ENCODE measurements around the gene YTHDF1. TPM values are rescaled to one million over a fixed set of nuclear protein-coding genes. Genes with fewer than 3 reads are reported as not detected.

Gene YTHDF1
- total RNA-seq, 1 experiment from 2014 or later: 85.4 TPM

GRCh38 chr20:63259734-63260460 is 44.0 kb upstream of the YTHDF1 start:
- Histone ChIP-seq H3K23me2 (ENCODE audit: insufficient read length, low read depth, low read length, poor library complexity, severe bottlenecking) (peaks cover 3% of the 10 kb centered on the region), H3K18ac (ENCODE audit: insufficient read length, low read depth, low read length) (no peak overlapping the region), H2BK12ac (ENCODE audit: insufficient read length, low read depth, low read length) (no peak overlapping the region), H4K5ac (ENCODE audit: insufficient read length, low read depth, low read length) (no peak overlapping the region), H2BK20ac (ENCODE audit: low read depth, low read length, poor library complexity, severe bottlenecking) (no peak overlapping the region), H3K9me3 (ENCODE audit: control insufficient read depth, low read depth, low read length) (no peaks in the 10 kb centered on the region), H3K9ac (ENCODE audit: extremely low read depth, insufficient read length, low read length) (no peak overlapping the region), H3K4ac (ENCODE audit: low read depth, low read length) (no peak overlapping the region), H3K27ac (ENCODE audit: insufficient read length, low read depth, low read length) (no peak overlapping the region), H4K8ac (replicated peaks; ENCODE audit: insufficient read length, low read depth, low read length) (no peak overlapping the region), H3K4me2 (ENCODE audit: insufficient read depth, insufficient read length, low read length) (no peak overlapping the region), H2AK5ac (ENCODE audit: insufficient read length, low read length) (no peak overlapping the region), H3K79me2 (ENCODE audit: insufficient read depth, low read length) (no peaks in the 10 kb centered on the region), H3K4me1 (ENCODE audit: insufficient read depth, low read length) (no peaks in the 10 kb centered on the region; the same call in 1 of the 2 replicates), H3T11ph (ENCODE audit: low read length) (no peak overlapping the region), H2AFZ (ENCODE audit: low read length) (no peak overlapping the region), H4K91ac (ENCODE audit: insufficient read length, low read depth, low read length) (no peak overlapping the region), H2BK5ac (ENCODE audit: insufficient read length, low read length) (no peak overlapping the region), H3K14ac (ENCODE audit: insufficient read depth, low read length) (no peak overlapping the region; the same call in 1 of the 2 replicates), H2BK120ac (ENCODE audit: low read depth, low read length, poor library complexity, severe bottlenecking) (no peak overlapping the region), H3K79me1 (ENCODE audit: insufficient read depth, low read depth, low read length, poor library complexity, severe bottlenecking) (no peaks in the 10 kb centered on the region), H3K27me3 (ENCODE audit: insufficient read depth, low read length) (no peaks in the 10 kb centered on the region; the same call in 1 of the 2 replicates), H3K56ac (ENCODE audit: insufficient read length, low read depth, low read length) (no peak overlapping the region), H3K23ac (ENCODE audit: insufficient read length, low read depth, low read length) (no peak overlapping the region), H2BK15ac (ENCODE audit: low read depth, low read length) (no peak overlapping the region), H4K20me1 (ENCODE audit: control insufficient read depth, insufficient read depth, insufficient read length) (no peaks in the 10 kb centered on the region)
- Mint-ChIP-seq H3K4me3 (no peak overlapping the region), H3K4me1 (peaks cover 19 to 32% of the 10 kb centered on the region in 2 experiments), H3K27ac (no peak overlapping the region), H3K36me3 (ENCODE audit: insufficient read depth in 1 of 3, low read depth in 3 of 3) (no peaks in the 10 kb centered on the region), H3K9me3 (no peaks in the 10 kb centered on the region; a peak in 1 of 5 replicates), H3K27me3 (ENCODE audit: low read depth) (peaks cover 34% of the 10 kb centered on the region)
- TF ChIP-seq CTCF (conservative IDR thresholded peaks at IDR 0.05): no peak
- no CpG with 5 or more reads among the region's 25 CpGs for WGBS (ENCODE audit: extremely low coverage, insufficient read length, low lambda C conversion rate)
- DNase-seq: no peak
